ENCODE data around the gene SLC6A4.
"Not testable (repeated sequence)": the region's sequence is repeated elsewhere in the genome, so short reads cannot be mapped to it uniquely, and the experiment has no call there.

Gene SLC6A4

DNA sequence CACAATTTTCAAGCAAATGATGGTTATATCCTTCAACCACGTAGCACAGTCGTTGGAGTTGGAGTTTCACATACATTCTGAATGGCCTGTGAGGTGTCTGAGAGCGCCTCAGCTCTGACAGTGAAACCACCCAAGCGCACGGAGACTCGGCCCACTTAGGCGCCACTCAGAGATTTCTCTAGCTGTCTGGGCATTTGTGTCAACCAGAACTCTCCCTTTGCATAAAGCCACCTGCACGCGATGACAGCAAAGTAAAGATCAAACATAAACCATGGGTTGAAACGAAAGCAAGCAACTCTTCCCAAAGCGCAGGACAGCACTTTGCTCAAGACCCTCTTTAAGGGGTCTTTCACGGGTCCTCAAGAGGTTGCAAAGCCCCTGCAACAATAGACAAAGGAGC, 533 bp downstream of the SLC6A4 start:
- Mint-ChIP-seq H3K36me3 (ENCODE audit: low read depth) (no peaks in the 10 kb centered on the region), H3K4me1 (ENCODE audit: low read depth) (peaks cover 49% of the 10 kb centered on the region), H3K27me3 (peaks cover 76% of the 10 kb centered on the region), H3K4me3 (peak overlapping the region; percentile 64), H3K9me3 (no peaks in the 10 kb centered on the region), H3K27ac (no peak overlapping the region)
- intact Hi-C loops (cut with micrococcal nuclease) = loop anchor here (5.0 kb wide), 1 partner anchor 113 kb away; no protein-coding TSS in a partner anchor

DNA sequence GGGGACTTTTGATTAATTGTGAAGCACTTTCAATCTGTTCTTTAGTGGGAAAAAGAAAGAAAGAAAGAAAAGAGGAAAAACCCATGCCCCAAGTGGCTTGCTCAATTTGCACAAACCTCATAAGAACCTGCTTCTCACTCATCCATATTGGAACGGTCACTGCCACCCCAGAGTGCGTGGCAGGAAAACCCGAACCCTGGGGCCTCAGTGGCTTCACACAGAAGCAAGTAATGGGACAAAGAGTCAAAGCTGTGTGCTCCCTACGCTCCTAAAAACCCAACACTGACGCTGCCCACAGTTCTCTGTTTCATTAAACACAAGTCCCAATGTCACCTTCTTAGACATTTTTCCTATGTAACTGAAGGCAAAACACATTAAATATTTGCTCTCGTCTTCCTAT, 1.2 kb downstream of the SLC6A4 start:
- H3K36me3 Mint-ChIP-seq (ENCODE audit: low read depth) = no peaks in the 10 kb centered on the region
- no peak overlapping the region for H3K27ac Mint-ChIP-seq
- H3K27me3 Mint-ChIP-seq = peaks cover 69% of the 10 kb centered on the region
- no peaks in the 10 kb centered on the region for H3K9me3 Mint-ChIP-seq
- intact Hi-C loops (cut with micrococcal nuclease) = no loop called here
- H3K4me3 Mint-ChIP-seq = no peak overlapping the region
- peaks cover 54% of the 10 kb centered on the region for H3K4me1 Mint-ChIP-seq (ENCODE audit: low read depth)

DNA sequence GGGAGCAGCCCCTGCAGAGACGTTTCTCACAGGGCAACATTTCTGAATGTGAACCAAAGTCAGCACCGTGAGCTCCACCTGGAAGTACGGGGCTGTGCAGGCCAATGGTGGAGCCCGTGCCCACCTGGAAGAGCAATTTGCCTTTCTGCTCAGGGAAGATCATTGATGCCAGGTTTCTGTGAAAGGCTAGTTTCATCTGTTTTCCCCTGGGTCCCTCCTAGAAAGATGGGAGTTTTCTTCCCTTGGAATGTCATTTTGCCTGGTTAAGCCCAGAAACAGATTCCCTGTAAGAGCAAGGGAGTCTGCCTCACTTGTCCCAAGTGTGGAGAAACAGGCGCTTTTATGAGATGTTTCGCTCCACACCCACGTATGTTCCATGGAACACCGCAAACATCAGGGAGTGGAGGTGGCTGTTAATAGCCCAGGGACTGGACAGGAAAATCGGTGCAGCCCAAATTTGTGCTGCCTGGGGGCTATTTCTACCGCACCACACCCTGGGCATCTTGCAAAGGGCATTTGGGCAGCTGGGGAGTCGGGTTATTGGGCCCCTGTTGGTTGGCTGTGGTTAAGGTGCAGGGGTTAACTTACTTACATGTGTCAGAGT, 2.6 kb downstream of the SLC6A4 start:
- H3K4me3 Mint-ChIP-seq = no peak overlapping the region
- intact Hi-C loops (cut with micrococcal nuclease) = no loop called here
- H3K9me3 Mint-ChIP-seq = no peaks in the 10 kb centered on the region
- peaks cover 55% of the 10 kb centered on the region for H3K4me1 Mint-ChIP-seq (ENCODE audit: low read depth)
- peaks cover 56% of the 10 kb centered on the region for H3K27me3 Mint-ChIP-seq
- H3K27ac Mint-ChIP-seq = no peak overlapping the region
- no peaks in the 10 kb centered on the region for H3K36me3 Mint-ChIP-seq (ENCODE audit: low read depth)

DNA sequence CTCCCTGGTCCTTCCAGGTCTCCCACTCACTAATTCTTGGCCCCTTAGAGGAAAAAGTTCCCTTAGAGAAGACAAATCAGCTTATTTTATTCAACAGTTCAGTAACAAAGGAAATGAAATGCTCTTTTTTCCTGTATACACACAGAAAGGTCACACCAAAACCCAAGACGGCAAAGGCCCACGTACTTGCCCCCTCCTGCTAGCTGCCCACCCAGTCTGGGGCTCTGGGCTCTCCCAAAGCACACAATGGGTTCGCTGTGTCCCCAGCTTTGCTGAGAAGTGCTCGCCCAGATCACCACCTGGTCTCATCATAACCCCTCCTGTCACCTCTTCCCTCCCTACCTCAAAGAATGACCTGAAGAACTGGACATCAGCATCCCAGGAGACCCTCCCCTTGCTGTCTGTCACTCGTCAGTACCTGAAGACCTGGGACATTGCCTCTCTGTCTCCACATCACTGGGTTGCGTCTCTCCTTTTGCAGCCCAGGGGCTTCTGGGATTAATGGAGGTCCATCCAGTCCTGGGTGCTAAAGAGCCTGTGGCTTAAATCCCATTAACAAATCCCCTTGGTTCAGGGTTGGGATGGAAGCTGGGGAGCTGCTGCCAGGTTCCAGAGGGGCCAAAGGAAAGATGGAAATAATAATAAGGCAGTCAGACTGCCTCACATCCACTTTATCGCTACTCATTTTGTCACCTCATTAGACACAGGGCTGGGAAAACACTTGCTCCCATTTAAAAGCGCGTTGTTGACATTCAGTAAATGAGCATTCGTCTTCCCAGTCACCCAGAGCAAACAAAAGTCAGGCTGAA, 3.3 kb downstream of the SLC6A4 start:
- no peaks in the 10 kb centered on the region for H3K9me3 Mint-ChIP-seq
- H3K4me3 Mint-ChIP-seq = no peak overlapping the region
- H3K36me3 Mint-ChIP-seq (ENCODE audit: low read depth) = no peaks in the 10 kb centered on the region
- H3K27me3 Mint-ChIP-seq = peaks cover 49% of the 10 kb centered on the region
- no peak overlapping the region for H3K27ac Mint-ChIP-seq
- peaks cover 48% of the 10 kb centered on the region for H3K4me1 Mint-ChIP-seq (ENCODE audit: low read depth)
- intact Hi-C loops (cut with micrococcal nuclease) = no loop called here

DNA sequence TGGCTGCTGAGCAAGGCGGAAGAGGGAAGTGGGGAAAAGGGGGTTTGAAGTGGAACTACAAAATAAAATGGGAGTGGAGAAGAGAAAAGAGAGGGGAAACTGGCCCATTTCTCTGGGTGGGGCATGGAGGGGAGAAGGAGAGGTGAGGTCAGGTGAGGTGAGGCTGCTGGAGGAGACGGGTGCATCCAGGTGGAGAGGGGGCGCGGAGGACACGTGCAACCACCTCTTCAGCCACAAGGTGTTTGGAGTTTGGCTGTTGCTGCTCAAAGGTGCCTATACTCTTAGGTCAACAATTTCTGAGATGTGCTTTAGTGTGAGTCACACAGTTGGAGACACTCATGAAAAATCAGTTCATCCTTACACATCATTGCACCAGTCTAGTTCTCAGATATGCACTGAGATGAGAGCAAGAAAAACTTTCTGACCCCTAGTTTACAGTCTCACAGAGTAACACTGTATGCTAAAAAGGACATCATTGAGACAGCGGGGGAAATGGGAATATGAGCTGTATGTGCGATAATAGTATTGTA, 4.8 kb downstream of the SLC6A4 start:
- peak overlapping the region; percentile 37 for H3K4me3 Mint-ChIP-seq
- peaks cover 37% of the 10 kb centered on the region for H3K27me3 Mint-ChIP-seq
- H3K36me3 Mint-ChIP-seq (ENCODE audit: low read depth) = no peaks in the 10 kb centered on the region
- intact Hi-C loops (cut with micrococcal nuclease) = no loop called here
- no peaks in the 10 kb centered on the region for H3K9me3 Mint-ChIP-seq
- H3K4me1 Mint-ChIP-seq (ENCODE audit: low read depth) = peaks cover 34% of the 10 kb centered on the region
- H3K27ac Mint-ChIP-seq = peak overlapping the region; percentile 75

DNA sequence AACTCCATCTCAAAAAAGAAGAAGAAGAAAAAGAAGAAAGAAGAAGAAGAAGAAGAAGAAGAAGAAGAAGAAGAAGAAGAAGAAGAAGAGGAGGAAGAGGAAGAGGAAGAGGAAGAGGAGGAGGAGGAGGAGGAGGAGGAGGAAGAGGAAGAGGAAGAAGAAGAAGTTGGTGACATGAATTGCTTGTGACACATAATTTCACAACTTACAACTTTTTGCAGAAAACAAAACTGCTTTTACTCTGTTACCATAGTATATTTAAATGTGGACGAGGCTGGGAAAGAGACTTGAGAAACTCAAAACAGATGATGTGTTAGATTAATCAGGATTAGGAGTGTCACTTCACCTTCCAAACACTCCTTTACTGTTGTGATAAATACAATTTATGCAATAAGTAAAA, 5.5 kb downstream of the SLC6A4 start:
- H3K4me1 Mint-ChIP-seq (ENCODE audit: low read depth) = peaks cover 27% of the 10 kb centered on the region
- H3K27me3 Mint-ChIP-seq = peaks cover 32% of the 10 kb centered on the region
- H3K9me3 Mint-ChIP-seq; H3K36me3 Mint-ChIP-seq (ENCODE audit: low read depth); H3K4me3 Mint-ChIP-seq; intact Hi-C loops (cut with micrococcal nuclease): not testable (repeated sequence)
- peak overlapping the region; percentile 75 for H3K27ac Mint-ChIP-seq

DNA sequence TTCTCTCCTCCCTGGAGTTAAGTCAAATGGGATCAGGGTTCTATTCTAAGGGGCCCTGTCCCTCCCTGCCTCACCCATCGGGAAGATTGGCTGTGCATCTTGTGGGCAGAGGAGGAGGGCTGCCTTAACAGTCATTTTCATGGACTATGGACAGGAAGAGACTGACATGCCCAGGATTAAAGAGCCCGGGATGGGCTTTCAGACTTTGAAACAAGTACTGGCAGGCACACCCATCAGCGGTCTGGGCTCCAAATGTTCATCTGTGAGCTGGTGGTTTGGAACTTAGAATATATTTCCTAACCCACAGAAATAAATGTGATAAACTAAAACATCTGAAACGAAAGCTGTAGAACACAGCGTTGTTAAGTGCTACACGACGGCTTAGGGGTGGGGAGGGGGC, 6.5 kb downstream of the SLC6A4 start:
- Mint-ChIP-seq H3K4me3 (no peak overlapping the region), H3K27me3 (peaks cover 23% of the 10 kb centered on the region), H3K4me1 (ENCODE audit: low read depth) (peaks cover 24% of the 10 kb centered on the region), H3K27ac (no peak overlapping the region), H3K36me3 (ENCODE audit: low read depth) (no peaks in the 10 kb centered on the region), H3K9me3 (no peaks in the 10 kb centered on the region)
- intact Hi-C loops (cut with micrococcal nuclease) = no loop called here

DNA sequence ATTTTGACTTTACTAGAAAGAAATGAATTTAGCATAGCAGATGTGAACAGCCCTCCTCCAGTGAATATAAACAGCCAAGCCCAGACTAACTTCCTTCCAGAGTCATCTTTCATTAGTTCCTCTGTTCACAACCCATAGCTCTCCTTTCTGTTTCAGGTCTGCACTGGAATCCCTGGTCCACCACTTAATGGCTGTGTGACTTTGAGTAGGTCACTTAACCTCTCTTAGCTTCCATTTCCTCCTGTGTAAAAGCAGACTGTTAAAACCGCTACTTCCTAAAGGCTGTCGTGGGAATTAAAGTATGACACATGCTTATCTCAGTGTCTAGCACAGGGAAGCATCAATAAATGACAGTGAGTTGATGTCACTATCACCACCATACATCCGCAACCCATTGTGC, 7.5 kb downstream of the SLC6A4 start:
- Mint-ChIP-seq H3K4me1 (ENCODE audit: low read depth) (peaks cover 24% of the 10 kb centered on the region), H3K36me3 (ENCODE audit: low read depth) (no peaks in the 10 kb centered on the region), H3K4me3 (no peak overlapping the region), H3K27me3 (peaks cover 13% of the 10 kb centered on the region), H3K9me3 (no peaks in the 10 kb centered on the region), H3K27ac (no peak overlapping the region)
- intact Hi-C loops (cut with micrococcal nuclease) = no loop called here

DNA sequence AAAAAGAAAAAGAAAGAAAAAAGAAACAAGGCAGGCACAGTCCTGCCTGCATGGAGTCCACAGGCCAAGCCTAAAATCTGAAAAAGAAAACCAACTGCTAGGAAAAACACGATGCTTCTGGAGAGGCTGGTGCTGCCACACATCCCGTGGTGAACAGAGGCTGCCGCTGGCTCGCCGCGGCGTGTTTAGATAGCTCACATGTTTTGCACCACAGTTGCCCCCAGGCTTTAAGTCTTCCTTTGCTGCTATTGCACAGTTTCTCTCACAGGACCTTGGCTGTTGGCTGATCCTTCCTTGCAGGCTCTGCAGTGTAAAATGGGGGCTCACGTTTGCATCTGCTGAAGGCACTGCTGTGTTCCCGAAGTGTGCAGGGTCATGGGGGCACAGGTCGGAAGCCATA, 8.6 kb downstream of the SLC6A4 start:
- Mint-ChIP-seq H3K27ac (no peak overlapping the region), H3K27me3 (peaks cover 4% of the 10 kb centered on the region)

DNA sequence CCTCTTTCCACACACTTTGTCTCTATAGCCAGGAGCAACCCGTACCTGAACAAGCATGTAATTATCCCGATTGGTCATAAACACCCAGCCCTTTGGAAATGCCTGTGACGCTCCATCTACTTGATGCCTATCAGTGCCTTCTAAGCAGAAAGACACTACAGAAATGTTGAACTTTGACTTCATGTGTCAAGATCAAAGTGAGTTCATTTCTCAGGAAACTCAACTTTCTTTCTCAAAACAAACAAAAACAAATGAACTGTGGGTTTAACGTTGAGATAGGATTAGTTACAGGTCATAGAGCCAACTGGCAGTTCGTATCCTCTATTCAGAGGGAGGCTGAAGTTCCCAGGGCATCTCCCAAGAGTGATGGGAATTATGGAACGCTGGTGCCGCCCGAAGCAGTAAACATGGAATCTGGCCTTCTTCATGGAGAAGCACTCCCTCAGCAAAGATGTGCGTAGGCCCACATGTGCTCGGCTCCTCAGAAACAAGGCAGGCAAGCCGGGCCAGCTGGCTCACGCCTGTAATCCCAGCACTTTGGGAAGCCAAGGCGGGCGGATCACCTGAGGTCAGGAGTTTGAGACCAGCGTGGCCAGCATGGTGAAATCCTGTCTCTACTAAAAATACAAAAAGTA, 9.5 kb downstream of the SLC6A4 start:
- H3K9me3 Mint-ChIP-seq = no peaks in the 10 kb centered on the region
- peaks cover 24% of the 10 kb centered on the region for H3K4me1 Mint-ChIP-seq (ENCODE audit: low read depth)
- no peak overlapping the region for H3K4me3 Mint-ChIP-seq
- intact Hi-C loops (cut with micrococcal nuclease) = no loop called here
- no peak overlapping the region for H3K27ac Mint-ChIP-seq
- peaks cover 4% of the 10 kb centered on the region for H3K27me3 Mint-ChIP-seq
- no peaks in the 10 kb centered on the region for H3K36me3 Mint-ChIP-seq (ENCODE audit: low read depth)

More for the DNA sequence above, 8.6 kb downstream of the SLC6A4 start:
- intact Hi-C loops (cut with micrococcal nuclease) = no loop called here
- H3K36me3 Mint-ChIP-seq (ENCODE audit: low read depth) = no peaks in the 10 kb centered on the region
- no peak overlapping the region for H3K4me3 Mint-ChIP-seq
- no peaks in the 10 kb centered on the region for H3K9me3 Mint-ChIP-seq
- peaks cover 24% of the 10 kb centered on the region for H3K4me1 Mint-ChIP-seq (ENCODE audit: low read depth)

DNA sequence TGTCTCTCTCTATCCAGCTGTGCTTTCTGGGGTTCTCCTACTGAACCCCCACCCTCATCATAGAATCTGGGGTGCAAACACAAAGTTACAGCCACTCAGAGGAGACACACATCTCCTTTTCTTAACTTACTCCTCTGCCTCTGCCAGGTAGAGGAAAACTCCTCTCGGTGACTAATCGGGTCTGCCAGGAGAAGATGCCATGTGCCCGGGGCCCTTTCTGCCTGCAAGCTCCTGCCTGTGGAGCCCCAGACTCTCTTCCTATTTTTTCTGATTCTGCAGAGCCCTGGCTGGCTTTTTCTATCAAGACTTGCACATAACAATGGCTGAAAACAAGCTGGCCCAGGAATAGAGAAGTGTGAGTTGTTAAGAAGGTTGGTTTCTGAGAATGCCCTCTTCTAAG, 10.4 kb downstream of the SLC6A4 start:
- H3K27ac Mint-ChIP-seq = no peak overlapping the region
- peaks cover 4% of the 10 kb centered on the region for H3K27me3 Mint-ChIP-seq

DNA sequence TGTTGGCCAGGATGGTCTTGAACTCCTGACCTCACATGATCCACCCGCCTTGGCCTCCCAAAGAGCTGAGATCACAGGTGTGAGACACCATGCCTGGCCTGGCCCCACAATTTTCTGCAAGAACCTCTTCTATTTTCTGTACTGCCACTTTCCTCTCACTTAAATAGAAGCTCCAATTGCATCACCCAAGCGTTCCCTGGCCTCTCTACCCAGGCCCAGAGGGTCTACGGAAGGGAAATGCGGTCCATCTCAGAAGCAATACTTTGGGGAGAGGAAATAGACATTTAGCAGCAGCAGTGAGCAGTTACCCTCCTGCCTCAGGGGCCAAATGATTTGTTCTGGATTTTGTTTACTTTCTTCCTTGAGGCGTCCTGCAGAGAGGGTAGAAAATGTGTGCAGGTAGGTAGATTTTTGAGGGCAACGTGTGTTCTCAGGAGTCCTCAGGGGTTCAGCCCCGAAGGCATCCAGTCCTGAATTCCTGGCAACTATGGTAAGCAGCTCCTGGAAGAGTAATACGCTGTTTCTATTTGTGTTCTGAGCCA, 11.0 kb downstream of the SLC6A4 start:
- no peaks in the 10 kb centered on the region for H3K36me3 Mint-ChIP-seq (ENCODE audit: low read depth)
- H3K27ac Mint-ChIP-seq = no peak overlapping the region
- H3K4me1 Mint-ChIP-seq (ENCODE audit: low read depth) = peaks cover 11% of the 10 kb centered on the region
- H3K4me3 Mint-ChIP-seq = no peak overlapping the region
- intact Hi-C loops (cut with micrococcal nuclease) = no loop called here
- H3K27me3 Mint-ChIP-seq = peaks cover 4% of the 10 kb centered on the region
- no peaks in the 10 kb centered on the region for H3K9me3 Mint-ChIP-seq

More for the DNA sequence above, 10.4 kb downstream of the SLC6A4 start:
- no peak overlapping the region for H3K4me3 Mint-ChIP-seq
- peaks cover 16% of the 10 kb centered on the region for H3K4me1 Mint-ChIP-seq (ENCODE audit: low read depth)
- H3K36me3 Mint-ChIP-seq (ENCODE audit: low read depth) = no peaks in the 10 kb centered on the region
- intact Hi-C loops (cut with micrococcal nuclease) = no loop called here
- no peaks in the 10 kb centered on the region for H3K9me3 Mint-ChIP-seq

DNA sequence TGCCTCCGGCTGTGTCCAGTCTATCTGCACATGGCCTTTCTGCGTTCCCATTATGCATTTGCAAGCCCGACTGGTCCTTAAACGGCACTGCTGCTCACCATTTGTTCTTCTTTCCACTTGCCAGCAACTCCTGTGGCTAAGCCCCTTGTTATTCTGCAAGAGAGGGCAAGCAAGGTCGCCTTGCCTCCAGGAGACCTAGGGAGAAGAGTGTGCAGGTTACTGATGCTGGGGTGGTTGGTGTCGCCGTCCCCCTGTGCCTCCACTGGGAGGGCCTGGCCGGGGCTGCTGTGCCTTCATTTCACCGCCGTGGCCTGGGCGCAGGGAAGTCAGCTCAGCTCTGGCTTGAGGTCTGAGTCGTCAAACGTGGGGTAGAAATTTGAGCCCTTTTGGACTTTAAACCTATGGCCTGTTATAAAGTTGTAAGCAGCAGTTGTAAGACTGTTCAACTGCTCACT, 12.7 kb downstream of the SLC6A4 start:
- peaks cover 4% of the 10 kb centered on the region for H3K27me3 Mint-ChIP-seq
- H3K9me3 Mint-ChIP-seq = no peaks in the 10 kb centered on the region
- no peak overlapping the region for H3K4me3 Mint-ChIP-seq
- no peak overlapping the region for H3K27ac Mint-ChIP-seq
- no peaks in the 10 kb centered on the region for H3K4me1 Mint-ChIP-seq (ENCODE audit: low read depth)
- intact Hi-C loops (cut with micrococcal nuclease) = no loop called here
- H3K36me3 Mint-ChIP-seq (ENCODE audit: low read depth) = no peaks in the 10 kb centered on the region

DNA sequence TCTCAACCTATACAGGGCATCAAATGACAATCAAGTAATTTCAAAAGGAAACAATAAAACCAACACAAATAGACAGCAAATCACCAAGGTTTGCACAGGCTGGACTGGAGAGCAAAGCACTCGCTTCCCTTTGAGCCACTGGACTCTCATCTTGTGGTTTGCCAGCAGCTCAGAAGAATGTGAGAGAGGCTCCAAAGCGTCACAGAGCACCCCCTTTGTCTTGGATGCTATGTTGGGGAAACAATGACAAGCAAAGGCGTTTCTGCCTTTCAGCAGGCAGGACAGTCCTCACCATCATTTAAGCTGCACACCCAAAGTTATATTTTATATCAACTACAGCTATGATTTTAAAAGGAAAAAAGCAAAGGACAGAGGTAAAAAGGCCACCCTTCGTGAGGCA, 13.2 kb downstream of the SLC6A4 start:
- Mint-ChIP-seq H3K9me3 (no peaks in the 10 kb centered on the region), H3K27ac (no peak overlapping the region), H3K4me1 (ENCODE audit: low read depth) (no peaks in the 10 kb centered on the region), H3K4me3 (no peak overlapping the region), H3K36me3 (ENCODE audit: low read depth) (no peaks in the 10 kb centered on the region), H3K27me3 (peaks cover 4% of the 10 kb centered on the region)
- intact Hi-C loops (cut with micrococcal nuclease) = no loop called here

Measured in dendritic cell treated with granulocyte-macrophage colony-stimulating factor and Interleukin-4, amounts not matched to agents 40 ng/mL and 50 ng/mL, for 4 days (primary cell).